Activated T-helper 9 cell treated with anti-CD3 and anti-CD28 coated beads, Interleukin-2, amount 50 U/mL, for 16 hours (primary cell): Measurements from ENCODE around the gene DICER1.
A peak's percentile ranks its signal among the peaks of the same experiment; 100 is the strongest.
"Not testable (repeated sequence)": the region's sequence is repeated elsewhere in the genome, so short reads cannot be mapped to it uniquely, and the experiment has no call there.

Experiments
- DNase-seq: peaks from one replicate; pipeline ENCODE4 v3.0.0-alpha.2; 2020; ENCODE audit warnings: low read depth

Gene DICER1

DNA sequence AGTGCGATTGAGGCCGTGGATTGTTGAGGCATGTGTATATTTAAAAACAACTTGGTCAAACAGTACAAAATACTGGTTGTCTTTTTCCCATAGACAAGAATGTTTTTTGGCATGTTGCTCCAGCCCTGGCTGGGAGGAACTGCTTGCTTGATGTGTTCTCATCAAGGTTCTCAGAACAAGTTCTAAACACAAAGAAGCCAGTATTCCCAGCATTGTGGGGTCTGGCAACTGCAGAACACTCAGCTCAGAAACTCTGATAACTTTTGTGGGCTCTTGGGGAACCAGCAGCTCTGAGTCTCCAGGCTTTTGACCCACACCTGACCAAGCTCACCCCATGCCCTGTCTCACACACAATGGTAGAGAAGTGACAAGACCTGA, 27.1 kb upstream of the DICER1 start:
- no peak for DNase-seq

DNA sequence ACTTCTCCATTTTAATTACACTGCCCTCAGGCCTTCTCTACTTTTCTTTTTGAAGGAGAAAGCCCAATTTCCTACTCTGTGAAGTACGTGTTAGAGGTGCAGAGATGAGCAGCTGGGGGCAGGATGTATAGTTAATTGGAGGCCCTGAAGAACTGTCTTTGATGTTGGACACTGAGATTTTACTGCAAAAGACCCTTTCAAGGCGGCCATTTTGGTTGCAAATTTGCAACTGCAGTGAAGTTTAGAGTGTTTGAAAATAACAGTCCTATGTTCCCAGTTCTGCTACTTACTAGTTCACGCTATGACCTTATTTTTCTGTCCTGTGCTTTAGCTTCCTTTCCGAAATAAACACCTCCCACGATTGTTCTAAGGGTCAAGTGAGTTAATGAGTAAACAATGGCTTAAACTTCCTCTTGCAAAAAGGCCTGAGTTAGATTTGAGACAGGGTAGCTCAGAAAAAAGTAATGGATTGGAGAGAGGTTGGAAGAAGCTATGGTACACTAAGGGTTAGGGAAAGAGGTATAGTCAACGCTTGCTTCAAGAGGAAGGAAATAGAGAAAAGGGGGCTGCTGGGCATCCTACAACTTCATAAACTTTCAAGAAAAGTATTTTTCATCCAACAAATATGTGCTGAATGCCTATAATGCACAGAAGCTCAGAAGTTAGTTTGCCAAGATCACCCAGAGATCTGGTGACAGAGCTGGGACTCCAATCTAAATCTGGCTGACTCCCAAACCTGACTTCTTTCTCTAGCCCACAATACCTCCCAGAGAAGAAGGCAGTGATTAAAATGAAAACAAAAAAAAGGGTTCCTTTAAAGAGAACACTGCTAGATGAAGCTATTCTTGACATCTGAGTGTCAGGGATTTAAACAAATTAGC, 26.4 kb upstream of the DICER1 start:
- no peak for DNase-seq

- no peak for DNase-seq
These were observed 25.8 kb upstream of the DICER1 start for GRCh38 chr14:95183082-95183481.

DNA sequence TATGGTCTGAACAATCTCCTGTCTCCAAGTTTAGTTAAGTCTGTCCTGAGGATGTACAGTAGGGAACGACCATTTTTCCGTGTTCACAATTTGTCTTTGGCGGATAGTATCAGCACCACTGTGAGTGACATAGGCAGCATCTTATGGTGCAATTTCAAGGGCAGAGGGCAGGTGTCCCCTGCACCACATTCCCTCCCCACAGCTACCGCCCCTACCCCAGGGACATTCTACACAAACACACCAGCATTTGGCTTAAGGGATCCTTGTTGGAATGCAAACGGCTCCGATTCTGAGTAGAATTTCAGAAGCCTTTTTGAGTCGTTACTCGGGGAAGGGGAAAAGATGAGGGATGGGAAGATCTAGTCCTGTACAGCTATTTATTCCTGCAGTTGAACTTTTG, 25.1 kb upstream of the DICER1 start:
- no peak for DNase-seq

DNA sequence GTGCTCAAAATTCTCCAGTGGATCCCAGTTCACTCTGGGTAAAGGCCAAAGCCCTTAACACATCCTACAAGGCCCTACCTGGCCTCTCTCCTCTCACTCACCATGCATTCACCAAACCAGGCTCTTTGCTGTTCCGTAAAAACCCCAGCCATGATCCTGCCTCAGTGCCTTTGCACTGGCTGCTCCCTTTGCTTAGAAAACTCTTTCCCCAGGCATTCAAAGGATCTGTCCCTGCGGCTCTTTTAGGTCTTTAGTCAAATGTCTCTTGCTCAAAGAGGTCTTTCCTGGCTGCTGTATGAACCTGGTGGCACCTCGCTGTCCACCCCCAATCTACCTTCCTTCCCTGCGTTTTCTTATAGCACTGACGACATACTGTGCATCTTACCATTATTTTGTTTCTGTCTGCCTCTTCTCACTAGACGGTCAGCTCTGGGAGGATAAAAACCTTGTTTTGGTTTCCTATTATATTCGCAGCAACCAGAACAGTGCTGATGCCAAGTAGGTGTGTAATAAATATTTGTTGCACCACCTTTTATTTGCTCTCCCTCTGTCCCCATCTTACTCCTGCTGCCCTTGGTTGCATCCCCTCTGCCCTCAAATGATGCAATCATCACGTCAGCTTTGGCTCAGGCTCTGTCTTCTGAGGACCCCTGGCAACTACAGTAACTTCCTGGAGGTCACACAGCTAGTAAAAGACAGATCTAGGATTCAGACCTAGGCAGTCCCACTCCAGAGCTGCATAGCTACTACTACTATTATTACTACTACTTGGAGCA, 23.8 kb upstream of the DICER1 start:
- DNase-seq: no peak

DNA sequence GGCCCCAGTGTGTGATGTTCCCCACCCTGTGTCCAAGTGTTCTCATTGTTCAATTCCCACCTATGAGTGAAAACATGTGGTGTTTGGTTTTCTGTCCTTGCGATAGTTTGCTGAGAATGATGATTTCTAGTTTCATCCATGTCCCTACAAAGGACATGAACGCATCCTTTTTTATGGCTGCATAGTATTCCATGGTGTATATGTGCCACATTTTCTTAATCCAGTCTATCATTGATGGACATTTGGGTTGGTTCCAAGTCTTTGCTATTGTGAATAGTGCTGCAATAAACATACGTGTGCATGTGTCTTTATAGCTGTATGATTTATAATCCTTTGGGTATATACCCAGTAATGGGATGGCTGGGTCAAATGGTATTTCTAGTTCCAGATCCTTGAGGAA, 18.3 kb upstream of the DICER1 start:
- not testable (repeated sequence) for DNase-seq

- DNase-seq: no peak
These were observed 17.0 kb upstream of the DICER1 start for GRCh38 chr14:95174184-95174792.

DNA sequence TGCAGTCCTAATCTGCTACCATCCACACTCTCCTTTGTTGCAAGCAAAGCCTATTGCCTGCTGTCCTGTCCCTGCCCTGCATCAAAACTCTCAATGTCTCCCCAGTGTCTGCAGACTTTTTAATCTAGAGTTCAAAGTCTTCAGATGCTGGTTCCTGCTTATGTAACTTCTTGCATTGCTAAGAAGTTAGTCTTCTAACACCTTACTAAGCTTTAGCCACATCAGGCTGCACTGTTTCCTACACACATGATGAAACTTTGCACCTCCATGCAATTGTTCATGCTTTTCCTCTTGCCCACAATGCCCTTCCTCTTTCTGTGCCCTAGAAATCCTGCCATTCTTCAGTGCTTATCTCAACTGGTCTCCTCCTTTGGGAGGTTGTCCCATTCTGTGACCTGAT, 16.2 kb upstream of the DICER1 start:
- DNase-seq: no peak

DNA sequence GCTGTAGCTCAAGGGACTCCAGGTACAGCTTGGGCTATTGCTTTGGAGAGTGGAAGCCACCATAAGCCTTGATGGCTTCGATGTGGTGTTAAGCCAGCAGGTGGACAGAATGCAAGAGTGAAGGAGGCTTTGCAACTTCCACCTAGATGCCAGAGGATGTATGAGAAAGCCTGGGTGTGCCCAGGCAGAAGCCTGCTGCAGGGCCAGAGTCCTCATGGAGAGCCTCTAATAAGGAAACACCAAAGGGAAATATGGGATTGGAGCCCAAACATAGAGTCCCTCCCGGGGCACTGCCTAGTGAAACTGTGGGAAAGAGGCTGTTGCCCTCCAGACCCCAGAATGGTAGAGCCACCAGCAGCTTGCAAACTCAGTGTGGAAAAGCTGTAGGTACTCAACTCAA, 9.8 kb upstream of the DICER1 start:
- DNase-seq: no peak

- DNase-seq: no peak
These were observed 8.2 kb upstream of the DICER1 start for GRCh38 chr14:95165517-95165916.

GRCh38 chr14:95164506-95164905, 7.2 kb upstream of the DICER1 start:
- no peak for DNase-seq

DNA sequence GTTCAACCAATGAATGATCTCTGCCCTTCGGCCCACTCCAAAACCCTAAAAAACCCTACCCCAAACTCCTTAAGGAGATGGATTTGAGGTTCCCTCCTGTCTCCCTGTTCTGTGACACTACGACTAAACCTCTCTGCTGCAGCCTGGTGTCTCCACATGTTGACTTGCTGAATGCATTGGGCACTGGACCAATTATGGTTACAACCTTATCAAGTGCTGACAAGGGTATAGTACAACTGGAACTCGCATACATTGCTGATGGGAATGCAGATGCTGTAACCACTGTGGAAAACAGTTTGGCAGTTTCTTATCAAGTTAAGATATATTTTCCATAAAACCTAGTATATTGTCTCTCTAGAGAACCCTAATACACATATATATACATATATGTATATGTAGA, 6.3 kb upstream of the DICER1 start:
- no peak for DNase-seq

DNA sequence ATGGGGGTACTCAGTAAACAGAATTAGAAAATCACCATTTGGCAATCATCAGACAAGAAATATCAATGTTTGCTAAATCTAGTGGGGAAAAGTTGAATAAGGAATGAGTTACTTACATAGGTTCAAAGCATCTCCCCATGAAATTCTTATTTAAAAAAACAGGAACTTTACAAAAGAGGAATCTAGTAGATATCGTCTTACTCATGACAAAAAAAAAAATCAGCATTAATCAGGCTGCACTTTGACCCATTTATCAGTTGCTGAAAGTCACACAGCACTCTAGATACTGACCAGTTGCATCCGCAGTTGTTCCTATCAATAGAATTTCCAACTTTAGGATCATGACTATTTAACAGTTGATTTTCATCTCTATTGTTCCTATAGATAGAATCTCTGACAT, 5.8 kb upstream of the DICER1 start:
- no peak for DNase-seq

DNA sequence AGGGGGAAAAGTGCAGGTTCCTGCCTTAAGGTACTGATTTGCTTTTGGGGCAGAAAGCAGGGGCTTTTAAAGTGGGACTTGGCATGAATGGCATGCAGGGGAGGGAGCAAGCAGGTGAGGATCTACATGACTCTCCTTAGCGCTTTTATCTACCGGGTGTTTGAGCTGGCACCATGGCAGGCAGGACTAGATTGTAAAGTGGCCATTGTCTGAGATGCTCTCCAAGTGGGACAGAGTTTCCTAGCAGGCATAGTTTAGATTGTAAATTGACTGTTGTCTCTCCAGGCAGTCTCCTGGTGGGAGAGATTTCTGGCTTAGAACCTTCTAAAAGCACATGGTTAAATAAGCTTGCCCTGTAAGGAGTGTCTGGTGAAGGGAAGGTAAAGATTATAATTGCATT, 5.3 kb upstream of the DICER1 start:
- DNase-seq: no peak

- DNase-seq: no peak
These were observed 342 bp downstream of the DICER1 start for GRCh38 chr14:95157048-95157326.

DNA sequence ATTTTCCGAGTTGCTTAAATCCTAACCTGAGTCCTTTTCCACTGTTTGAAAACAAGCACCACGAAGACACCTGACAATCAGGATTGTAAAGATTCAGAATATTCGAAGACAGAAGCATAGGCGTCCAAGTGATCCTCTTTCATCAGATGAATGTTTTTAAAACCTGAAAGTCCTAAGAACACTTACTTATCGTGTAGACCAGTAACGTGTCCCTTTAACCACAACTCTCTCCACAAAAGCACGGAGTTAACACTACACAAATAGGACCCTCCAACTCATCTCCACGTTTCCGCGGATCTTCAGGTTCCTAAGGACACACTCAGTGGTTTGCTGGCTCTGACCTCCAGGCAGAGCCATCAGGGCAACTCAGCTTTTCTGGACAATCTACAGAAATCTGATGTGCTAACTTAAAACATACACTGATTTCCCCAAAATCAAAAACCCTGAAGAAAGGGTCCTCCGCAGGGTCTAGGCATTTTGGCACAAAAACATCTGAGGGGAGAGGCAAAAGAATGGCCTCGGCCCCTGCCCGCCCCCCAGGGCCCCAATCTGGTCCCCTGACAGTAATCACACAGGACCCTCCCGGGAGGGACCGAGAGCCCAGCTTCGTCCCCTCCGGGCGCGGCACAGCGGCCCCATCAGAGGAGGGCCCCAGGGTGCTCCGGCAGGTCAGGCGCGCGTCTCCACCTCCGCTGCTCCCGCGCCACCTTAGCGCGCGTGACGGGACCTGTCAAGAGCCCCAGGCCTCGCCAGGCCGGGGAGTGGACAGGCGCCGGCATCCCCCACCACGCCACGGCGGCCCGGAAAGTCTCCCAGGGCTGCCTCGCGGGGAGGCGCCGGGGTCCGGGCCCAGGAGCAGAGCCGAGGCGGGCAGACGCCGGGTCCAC, 925 bp downstream of the DICER1 start:
- DNase-seq: peak; percentile 30

GRCh38 chr14:95155045-95155444, 2.3 kb downstream of the DICER1 start:
- no peak for DNase-seq

DNA sequence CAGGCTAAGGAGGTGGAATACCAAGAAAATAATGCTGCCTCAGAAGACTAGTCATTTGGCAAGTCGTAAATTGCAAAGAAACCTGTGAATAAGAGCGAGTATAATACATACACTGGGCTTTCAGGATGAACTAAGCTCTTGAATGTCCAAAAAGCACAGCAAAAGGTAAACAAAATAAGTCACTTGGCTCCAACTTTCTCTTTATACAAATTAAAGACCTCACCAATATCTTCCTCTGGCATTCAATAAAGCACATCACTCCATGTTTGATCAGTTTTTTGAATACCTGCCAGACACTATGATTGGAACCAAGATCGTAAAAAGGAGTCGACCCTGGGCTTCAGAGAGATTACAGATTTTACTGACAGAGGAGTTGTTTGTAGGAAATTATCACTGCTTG, 3.5 kb downstream of the DICER1 start:
- no peak for DNase-seq

DNA sequence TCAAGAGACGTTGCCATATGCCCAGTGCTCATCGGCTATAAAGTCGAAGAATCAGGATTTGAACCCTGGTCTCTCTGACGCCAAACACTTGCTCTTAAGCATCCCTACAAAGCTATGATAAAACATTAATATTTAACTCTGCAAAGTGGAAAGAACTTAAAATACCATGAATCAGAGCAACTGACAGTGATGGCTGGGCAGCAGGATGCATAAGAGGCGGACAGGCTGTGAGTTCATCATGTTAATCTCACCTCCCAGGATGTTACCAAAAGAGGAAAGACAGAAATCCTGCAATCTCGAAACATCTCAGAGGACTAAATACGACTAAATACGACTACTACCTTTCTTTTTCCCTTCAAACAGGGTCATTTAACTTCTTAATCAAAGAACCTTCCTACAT, 5.8 kb downstream of the DICER1 start:
- no peak for DNase-seq

DNA sequence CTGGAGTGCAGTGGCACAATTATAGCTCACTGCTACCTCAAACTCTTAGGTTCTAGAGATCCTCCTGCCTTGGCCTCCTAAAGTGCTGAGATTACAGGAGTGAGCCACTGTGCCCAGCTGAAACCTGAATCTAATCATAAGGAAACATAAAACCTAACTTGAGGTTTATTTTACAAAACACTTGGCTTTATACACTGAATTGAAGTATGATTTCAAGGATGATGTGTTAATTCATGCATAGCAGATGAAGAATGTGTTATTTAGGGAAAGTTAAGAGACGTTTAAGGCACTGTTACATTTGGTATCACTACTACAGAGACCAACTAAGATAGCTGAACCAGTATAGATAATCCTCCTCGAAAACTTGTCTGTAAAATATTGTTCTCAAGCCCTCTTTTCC, 6.4 kb downstream of the DICER1 start:
- DNase-seq: no peak

- DNase-seq: no peak
These were observed 7.9 kb downstream of the DICER1 start for GRCh38 chr14:95149441-95149840.

DNA sequence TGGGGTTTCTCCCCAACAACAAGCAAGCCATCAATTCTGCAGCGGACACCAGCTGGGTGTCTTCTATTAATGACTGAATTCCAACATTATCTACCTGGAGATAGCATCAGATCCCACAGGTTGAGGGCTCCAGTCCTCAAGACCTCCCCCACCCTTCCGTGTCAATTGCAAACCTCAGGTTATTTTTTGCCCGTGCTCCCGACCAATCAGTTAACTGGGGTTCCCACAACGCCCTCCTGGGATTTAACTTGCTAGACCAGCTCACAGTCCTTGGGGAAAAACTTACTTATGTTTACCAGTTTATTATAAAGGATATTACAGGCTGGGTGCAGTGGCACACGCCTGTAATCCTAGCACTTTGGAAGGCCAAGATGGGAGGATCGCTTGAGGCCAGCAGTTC, 9.7 kb downstream of the DICER1 start:
- no peak for DNase-seq
